HG03565 (cell line): ENCODE measurements around the gene RNU2-63P.
"Not testable (repeated sequence)": the region's sequence is repeated elsewhere in the genome, so short reads cannot be mapped to it uniquely, and the experiment has no call there.

Source experiments
- ATAC-seq: cut with Tn5 transposase; IDR thresholded peaks from one replicate; pipeline ENCODE4 v1.9.1; 2021; ENCODE audit warnings: mild to moderate bottlenecking, moderate library complexity; ENCODE audit not compliant: unreplicated experiment

RNU2-63P gene

DNA sequence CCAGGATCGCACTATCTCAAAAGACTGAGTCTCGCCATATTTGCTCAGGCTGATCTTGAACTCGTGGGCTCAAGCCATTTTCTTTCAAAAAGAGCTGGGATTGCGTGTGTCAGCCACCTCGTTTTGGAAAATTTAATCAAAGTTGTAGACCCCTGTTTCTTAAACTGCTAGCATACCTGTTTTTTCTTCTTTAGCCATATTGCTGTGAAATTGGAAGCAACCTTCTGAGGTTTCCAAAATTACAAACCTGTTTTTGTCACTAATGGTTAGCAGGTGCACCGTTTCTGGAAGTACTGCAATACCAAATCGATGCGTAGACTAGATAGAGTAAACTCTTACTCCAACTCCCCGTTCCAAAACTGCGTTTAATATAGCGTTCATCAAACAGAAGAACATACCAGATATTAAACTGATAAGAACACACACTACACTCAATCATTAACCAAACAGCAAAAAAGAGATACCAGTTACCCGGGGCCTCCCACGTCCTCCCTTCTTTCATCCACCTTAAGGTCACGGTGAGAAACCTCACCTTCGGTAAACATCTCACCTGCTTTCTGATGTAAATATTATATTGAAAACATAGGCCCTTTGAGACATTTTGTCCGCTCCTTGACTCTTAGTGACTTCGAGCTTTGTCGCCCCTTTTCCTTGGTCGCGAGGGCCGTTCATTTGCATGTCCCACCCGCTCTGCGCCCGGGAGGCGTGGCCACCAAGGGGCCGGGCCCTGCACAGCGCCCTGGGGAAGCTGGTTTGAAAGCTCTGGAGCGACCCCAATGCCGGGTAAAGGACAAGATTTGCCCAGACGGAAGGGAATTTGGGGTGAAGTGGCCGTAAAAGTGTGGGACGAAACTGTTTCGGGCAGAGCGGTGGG lies at the start of gene RNU2-63P:
Gene RNU2-63P, minus strand, starts transcription at position 462 of the 874 bp plus-strand sequence.
- peak; percentile 61 for ATAC-seq

DNA sequence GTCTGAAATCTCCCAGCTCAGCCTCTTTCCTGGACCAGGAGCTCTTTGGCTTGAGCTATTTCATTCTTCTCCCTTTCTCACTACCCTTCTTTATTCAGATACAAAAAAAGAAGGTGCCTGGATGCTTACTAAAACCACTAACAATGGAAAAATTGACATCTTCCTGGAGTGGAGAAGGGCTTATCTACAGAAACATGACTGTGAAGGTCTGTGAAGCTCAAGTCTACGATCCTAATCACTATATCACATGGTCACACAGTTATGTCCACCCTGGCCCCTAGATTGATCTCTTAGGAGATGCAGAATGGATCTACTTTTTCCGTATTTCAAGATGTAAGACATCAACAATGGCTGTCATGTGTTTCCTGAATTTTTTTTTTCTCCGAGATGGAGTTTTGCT lies 44.9 kb upstream of the RNU2-63P start:
- no peak for ATAC-seq

DNA sequence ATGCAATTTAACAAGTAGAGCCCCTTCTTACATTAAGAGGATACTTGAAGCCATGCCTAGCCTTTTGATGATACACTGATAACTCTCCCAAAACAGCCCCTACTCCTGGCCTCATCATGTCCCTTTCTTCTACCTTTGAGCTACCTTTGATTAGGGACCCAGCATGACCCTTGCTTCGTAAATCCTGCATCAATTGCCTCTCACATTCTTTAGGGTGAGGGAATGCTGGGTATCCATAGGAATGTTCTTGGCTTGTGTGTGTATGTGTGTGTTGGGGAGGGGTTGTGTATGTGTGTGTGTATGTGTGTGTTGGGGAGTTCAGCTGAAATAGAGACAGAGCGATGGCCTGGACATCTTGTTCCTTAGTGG lies 44.5 kb upstream of the RNU2-63P start:
- no peak for ATAC-seq

DNA sequence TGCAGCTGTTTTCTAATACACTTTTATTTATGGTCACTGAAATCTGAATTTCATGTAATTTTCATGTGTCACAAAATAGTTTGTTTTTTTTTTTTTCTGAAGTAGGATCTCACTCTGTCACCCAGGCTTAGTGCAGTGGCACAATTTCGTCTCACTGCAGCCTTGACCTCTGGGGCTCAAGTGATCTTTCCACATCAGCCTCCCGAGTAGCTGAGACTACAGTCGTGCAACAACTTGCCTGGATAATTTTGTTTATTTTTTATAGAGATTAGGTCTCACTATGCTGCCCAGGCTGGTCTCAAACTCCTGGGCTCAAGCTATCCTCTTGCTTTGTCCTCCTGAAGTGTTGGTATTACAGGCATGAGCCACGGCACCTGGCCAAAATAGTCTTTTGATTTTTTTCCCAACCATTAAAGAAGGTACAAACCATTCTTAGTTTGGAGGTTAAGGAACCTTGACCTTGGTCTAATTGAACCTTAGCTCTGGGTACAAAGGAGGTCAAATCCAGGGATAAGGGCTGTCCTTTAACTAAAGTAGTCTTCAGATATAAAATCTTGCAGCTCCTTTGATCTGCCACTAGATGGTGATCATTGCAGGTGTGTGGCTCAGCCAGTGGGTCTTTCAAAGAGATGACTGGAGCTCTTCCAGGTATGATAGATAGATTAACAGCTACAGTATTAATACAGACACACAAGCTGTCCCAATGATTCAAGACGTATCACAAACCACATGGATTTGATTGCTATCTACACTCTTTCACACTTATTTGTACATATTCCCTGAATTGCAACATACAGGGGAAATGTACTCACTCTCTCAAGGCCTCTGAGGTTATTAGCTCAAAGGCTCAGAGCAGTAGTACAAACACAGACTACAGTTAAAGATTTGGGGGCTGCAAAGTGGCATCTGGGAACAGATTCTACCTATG lies 43.9 kb upstream of the RNU2-63P start:
- no peak for ATAC-seq

DNA sequence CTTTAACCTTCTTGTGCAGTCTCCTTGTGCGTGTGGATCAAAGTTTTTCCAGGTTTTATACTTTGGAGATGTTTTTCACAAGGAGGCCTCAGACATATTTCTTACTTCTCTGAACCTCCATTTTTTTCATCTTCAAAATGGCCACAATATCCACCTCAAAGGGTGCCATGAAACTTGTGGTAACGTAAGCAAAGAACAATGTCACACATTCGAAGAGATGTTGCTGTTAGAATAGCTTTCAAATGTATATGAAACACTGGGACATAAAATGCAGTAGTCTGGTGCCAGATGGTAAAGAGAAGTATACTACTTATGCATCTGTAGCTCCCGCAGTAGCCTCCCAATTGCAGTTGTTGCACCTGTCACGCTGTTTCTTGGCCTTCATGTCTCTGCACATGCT lies 41.8 kb upstream of the RNU2-63P start:
- ATAC-seq: no peak

DNA sequence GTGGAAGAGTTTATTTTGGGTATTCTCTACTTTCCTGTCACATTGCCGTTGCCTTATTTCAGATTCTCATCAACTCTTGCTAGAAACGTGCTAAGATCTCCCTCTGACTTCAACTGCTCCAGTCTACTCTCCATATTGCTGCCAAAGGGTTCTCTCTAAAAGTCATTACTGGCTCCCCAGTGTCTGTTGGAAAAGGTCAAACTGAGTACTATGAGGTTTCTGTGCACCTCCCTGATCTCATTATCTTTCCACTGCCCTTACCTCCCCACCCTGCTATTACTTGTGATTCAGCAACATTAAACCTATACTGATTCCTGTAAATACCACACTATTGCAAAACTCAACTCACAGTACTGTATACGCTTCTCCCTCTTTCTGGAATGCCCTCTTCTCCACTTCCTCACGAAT lies 41.1 kb upstream of the RNU2-63P start:
- ATAC-seq: no peak

DNA sequence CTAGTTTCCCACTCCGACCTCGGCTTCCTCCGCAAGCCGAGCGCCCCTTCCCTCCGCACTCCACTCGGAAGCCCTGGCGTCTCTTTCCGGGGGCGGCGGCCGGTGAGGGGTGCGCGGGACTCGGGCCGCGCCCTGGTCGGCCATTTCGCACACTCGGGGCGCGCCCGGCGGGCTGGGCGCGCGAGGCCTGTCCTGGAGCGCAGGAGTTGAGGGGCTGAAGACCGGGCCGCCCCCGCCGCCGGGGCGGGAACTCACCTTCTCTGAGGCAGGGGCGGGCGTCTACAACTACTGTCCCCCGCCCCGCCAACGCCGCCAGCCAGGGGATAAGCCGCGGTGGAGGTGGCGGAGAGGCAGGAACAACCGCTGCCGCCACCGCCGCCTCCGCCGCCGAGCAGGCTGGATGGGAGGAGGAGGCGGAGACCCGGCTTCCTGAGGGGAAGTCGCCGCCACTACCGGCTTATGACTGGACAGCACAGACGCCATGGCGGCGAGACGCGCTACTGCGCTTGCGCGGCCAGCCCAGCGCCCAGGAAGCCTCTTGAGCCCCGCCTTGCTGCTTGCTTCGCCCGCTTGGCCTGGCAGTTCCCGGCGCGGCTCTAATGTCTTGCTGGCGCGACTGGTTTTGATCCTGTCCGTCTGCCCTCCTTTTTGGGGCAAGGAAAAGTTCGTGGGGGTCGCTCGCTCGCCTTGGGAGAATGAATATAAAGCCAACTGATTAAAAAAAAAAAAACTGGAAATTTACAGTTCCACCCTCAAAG lies 39.2 kb upstream of the RNU2-63P start, which contains the start of gene KRCC1:
Gene KRCC1, minus strand, starts transcription at position 413 of the 758 bp plus-strand sequence. CDS start 27,220 bp downstream, outside the sequence.
- ATAC-seq: peak; percentile 94

DNA sequence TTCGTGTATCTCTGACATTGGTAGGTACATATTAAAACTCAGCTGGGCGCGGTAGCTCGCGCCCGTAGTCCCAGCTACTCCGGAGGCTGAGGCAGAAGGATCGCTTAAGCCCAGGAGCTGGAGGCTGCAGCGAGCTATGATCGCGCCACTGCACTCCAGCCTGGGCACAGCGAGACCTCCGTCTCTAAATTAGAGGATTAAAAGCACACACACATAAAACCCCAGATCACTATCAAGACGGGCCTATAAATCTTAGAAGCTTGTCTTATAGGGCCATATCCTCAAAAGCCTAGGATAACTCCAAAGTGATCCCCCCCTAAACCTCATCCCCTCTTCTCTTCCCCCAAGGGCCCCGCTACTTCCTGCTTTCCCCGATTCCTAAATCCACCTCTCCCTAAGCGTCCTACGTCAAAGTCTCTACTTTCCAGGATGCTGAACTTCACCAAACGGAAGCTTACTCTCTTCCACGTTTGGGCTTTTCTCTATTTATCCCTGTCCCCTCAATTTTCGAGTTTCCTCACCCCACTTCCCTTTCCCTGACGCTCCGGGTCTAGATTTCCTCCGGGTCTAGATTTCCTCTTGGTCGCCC lies 38.5 kb upstream of the RNU2-63P start:
- ATAC-seq: no peak

DNA sequence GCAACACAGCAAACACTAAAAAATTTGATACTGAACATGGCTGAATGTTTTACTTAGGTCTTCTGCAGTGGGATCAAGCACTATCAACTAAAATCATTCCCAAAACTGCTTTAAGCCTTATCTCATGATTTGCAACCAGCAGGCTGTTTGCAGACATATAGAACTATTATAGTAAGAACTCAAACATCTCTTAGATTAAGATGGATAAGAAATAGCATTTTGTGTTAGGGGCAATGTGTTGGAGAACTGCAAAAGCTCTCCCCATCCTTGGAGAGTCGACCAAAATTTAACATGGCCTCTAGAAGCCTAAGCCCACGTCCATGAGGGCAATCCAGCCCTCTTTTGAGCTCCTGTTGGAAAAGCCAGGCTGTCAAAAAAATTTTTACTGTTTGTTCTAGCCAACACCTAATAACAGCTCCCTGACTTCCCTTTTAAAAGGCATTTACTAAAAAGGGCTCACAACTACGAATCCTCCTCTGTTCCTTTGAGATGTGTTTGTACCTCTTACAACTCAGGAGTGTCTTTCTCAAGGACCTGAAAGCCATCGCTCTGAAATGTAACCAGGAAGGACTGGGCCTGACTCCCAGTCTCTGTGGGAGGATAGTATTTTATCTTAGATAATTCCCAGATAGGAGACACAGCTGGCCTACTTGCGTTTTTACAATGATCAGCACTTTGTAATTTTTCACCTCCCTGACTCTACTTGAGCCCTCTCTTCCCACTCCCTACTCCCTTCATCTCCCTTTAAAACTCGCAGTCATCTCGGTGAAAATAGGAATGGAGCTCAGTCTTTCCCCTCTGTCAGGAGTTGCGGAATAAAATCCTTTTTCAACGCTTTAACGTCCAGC lies 37.8 kb upstream of the RNU2-63P start:
- no peak for ATAC-seq

DNA sequence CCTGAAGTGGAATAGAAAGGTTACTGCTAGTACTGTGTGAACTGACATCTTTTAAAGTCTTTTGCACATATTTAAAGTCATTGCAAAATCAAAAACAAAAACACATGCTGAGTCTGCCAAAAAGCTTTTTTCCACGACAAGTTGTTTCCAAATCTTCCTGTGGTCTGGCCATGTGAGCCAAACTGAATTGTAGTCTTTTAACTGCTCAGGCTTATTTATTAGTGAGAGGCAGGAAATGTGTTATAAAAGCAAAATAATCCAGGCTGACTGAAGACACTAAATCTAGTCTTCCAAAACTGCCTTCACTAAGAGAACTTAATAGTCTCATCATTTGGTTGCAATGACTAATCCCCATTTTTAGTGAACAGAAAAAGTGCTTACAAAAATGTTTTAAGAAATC lies 36.9 kb upstream of the RNU2-63P start:
- ATAC-seq: no peak

DNA sequence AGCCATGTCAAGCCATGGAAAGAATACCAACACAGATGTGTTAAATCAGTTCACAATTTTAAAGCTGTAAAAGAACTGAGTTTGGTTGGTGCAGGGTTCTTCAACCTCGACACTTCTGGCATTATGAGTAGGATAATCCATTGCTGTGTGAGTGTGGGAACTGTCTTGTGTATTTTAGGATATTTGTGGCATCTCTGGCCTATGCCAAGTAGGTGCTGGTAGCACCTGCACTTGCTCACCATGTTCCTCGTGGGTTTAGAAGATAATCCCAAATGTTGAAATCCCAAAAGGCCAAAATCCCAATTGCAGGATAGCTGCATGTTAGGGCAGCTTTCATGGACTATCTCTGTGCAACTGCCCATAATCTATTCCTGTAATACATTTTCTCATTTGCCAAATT lies 35.4 kb upstream of the RNU2-63P start:
- no peak for ATAC-seq

DNA sequence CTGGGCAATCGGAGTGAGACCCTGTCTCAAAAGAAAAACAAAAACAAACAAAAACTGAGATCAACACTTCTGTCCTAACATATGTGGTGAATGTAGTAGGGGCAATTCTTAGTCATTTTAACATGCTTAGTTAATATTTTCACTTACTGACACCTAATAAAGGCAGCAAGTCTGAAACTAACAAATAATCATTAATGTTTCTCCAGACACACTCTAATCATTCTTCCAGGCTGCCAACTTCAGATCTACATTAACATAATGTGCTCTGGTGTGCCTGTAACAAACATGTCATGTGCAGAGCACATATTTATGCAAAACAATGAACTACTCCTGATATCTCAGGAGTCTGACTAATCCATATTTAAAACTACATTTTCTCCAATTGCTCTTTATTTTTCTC lies 33.3 kb upstream of the RNU2-63P start:
- ATAC-seq: no peak

DNA sequence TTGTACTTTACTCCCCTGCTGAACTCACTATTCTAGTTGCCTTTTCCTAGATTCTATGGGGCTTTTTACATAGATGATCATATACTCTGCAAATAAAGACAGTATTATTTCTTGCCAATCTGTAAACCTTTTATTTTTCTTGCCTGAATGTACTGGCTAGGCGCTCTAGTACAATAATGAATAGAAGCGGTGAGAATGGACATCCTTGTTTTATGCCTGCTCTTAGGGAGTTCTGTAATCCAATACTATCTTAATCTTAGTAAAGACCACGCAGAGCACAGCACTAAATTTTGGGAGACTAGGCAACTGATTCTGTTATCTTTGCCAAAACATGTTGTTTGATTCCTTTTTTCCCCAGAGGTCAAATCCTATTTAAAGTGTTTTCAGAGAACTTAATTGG lies 32.2 kb upstream of the RNU2-63P start:
- no peak for ATAC-seq

DNA sequence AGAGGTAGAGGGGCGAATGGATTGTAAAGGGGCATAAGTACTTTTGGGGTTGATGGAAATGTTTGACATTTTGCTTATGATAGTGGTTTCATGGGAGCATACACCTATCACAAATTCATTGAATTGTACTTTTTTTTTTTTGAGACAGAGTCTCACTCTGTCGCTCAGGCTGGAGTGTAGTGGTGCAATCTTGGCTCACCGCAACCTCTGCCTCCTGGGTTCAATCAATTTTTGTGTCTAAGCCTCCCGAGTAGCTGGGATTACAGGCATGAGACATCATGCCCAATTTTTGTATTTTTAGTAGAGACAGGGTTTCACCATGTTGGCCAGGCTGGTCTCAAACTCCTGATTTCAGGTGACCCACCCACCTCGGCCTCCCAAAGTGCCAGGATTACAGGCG lies 29.2 kb upstream of the RNU2-63P start:
- ATAC-seq: not testable (repeated sequence)

DNA sequence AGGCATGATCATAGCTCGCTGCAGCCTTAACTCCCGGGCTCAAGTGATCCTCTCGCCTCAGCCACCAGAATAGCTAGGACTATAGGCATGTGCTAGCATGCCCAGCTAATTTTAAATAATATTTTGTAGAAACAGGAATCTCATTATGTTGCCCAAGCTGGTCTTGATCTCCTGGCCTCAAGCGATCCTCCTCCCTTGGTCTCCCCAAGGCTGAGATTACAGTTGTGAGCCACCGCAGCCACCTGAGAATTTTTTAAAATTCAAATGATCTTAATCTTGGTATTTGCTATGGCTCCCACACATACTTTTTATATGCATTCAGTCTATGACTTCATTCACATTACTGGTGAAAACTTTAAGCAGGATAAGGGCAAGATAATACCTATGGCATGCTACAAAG lies 26.1 kb upstream of the RNU2-63P start:
- ATAC-seq: no peak

DNA sequence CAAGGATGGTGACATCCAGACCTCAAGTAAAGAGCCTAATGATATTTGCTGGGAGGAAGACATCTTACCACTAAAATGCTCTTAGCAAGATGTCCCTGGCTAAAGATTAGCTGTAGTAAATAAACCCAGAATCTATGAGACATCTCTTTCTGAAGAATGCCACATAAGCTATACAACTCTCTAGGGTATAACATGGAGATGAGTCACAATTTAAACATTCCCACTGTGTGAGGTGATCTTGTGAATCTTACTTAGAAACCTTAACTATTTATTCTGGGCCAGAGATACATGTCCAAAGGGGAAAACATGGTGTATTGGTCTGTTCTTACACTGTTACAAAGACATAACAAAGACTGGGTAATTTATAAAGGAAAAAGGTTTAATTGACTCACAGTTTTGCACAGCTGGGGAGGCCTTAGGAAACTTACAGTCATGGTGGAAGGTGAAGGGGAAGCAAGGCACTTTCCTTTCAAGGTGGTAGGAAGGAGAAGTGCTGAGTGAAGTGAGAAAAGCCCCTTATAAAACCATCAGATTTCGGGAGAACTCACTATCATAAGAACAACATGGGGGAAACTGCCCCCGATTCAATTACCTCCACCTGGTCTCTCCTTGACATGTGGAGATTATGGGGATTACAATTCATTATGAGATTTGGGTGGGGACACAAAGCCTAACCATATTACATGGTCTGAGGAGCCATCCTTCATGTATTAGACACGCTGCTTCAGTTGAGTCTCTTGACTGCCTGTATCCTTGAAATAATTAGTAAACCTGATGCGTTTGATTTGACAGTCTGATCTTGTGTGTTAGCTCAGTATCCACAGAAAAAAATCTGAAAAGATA lies 22.1 kb upstream of the RNU2-63P start:
- no peak for ATAC-seq

DNA sequence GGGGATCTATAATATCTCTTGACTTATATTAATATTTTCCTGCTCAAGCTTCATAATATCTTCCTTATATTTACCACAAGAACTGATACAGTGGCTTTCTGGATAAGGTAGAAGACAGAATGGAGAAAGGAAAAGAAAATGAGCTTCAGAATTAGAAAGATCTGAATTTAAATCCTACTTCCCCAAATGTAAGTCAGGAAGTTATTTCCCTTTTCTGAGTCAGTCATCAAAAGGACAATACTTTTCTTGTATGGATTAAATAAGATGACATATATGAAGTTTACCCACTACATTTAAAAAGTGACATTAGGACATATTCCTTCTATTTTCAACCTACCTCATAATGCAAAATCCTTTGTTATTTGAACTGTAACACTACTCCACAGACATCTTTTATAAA lies 20.3 kb upstream of the RNU2-63P start:
- ATAC-seq: no peak

DNA sequence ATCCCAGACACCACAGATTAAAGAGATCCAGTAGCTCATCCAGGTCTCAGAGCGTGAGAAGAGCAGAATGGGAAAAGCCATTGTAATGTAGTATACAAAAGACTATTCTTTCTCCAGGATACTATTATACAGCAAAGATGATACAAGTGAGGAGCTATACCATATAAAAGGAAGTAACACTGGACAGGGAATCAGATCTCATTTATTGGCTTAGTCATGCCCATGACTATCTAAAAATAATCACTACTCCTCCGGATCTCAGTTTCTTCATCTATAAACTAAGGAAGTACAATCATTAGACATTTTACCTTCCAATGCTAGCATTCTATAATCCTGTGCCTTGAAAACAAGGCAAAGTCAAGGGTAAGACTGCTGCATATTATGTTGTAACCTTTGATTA lies 19.8 kb upstream of the RNU2-63P start:
- ATAC-seq: no peak
